NCI-H2171 treated with DMSO at 0.1 percent for 48 hours (cell line): ENCODE data around the gene CAPN3.

Source experiments
- DNase-seq: peaks from one replicate; lab custom pipeline; 2025; lab: John Stamatoyannopoulos, UW

The CAPN3 gene

DNA sequence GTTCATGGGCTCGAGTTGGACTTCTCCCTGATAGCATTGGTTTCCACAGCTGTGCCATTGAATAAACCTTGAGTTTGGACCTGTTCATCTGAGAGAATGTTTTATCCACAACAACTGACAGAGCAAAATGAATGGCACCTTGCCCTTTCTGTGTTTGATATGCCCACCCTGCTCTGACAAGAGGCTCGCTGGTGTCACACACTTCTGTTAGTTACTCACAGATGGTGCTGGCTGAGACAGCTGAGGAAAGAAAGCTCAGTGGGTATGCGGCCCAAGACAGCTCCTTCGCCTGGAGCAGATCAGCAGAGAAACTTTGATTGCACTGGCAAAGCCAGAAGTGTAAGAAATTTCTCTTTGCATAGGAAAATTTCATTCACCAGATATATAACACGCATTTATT lies 2.5 kb upstream of the CAPN3 start:
- no peak for DNase-seq

GRCh38 chr15:42358141-42358540 lies 1.2 kb upstream of the CAPN3 start:
- peak; percentile 51 for DNase-seq

GRCh38 chr15:42359985-42360384 lies 684 bp downstream of the CAPN3 start:
- DNase-seq = no peak

- DNase-seq = no peak
Measured at GRCh38 chr15:42360535-42361112, 1.3 kb downstream of the CAPN3 start.

- no peak for DNase-seq
Measured at GRCh38 chr15:42363487-42363886, 4.2 kb downstream of the CAPN3 start.

DNA sequence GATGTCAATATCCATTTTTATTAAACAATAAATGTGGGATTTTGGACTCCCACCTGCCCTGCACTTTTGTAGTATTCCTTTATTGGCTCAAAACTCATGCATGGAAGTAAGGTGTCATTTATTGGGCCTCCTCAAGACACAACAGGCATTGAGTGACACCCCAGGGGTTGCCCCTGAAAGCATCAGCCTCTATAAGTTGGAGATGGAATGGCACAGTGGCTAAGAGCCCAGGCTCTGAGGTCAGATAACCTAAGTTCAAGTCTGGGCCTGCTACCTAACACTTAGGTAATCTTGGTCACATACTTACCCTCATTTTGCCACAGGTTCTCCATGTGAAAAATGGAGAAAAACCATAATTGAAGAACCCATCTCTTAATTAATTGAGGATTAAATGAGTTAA lies 4.6 kb downstream of the CAPN3 start:
- DNase-seq = no peak

GRCh38 chr15:42364529-42364928 lies 5.2 kb downstream of the CAPN3 start:
- DNase-seq = peak; percentile 39

- no peak for DNase-seq
Measured at GRCh38 chr15:42365921-42366550, 6.7 kb downstream of the CAPN3 start.

GRCh38 chr15:42367041-42367440 lies 7.7 kb downstream of the CAPN3 start:
- no peak for DNase-seq

DNA sequence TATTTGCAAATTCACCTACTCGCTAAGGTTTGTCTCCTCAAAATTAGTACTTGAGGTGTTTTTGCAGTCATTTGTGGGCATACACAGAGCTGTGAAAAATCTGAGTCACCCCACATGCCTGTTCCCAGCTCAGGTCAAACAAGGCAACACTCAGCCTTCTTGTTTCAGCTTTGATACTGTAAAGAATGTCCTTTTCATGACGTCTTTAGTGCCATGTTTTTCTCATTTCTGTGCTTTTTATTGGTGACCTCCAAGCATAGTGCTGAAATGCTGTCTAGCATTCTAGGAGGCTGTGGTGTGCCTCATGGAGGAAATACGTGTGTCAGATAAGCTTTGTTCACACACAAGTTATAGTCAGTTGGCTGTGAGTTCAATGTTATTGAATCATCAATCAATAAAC lies 8.8 kb downstream of the CAPN3 start:
- no peak for DNase-seq

DNA sequence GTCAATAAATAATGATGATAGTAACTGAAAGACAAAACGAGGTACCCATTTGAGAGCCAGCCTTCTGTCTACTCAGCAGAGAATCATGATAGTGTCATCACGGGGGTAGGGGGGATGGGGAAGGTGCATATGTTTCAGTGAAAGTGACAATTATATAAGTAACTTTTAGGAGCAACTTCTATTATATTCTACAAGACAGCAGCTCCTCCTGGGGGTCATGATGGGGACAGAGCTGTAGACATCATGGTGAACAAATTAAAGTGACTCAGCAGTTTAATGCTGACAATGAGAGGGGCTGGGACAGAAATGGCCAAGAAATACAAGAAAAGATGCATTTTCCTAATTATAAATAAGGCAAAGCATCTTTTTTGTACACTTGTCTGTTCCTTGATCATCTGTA lies 11.8 kb downstream of the CAPN3 start:
- DNase-seq = no peak

- DNase-seq = no peak
Measured at GRCh38 chr15:42373274-42373673, 14.0 kb downstream of the CAPN3 start.

DNA sequence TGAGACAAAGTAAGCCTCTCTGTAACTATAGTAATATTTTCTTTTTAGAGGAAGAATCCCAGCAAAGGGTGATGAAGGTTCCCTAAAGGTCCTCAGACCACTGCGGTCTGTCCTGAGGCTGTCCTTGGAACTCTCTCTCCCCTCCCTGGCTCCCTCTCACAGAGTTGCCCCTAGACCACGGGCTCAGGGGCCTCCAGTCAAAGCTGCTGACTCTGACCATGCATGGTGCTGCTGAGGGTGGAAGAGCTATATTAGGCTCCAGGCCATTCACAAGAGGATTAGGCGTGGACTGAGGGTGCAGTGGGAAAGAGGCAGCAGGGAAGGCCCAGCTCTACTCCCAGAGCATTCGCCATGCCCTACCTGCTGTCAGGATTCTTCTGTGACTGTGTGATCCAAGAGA lies 14.6 kb downstream of the CAPN3 start:
- DNase-seq = no peak

- no peak for DNase-seq
Measured at GRCh38 chr15:42374810-42375209, 15.5 kb downstream of the CAPN3 start.

GRCh38 chr15:42375252-42375651 lies 16.0 kb downstream of the CAPN3 start:
- no peak for DNase-seq

GRCh38 chr15:42375941-42376340 lies 16.6 kb downstream of the CAPN3 start:
- DNase-seq = no peak

DNA sequence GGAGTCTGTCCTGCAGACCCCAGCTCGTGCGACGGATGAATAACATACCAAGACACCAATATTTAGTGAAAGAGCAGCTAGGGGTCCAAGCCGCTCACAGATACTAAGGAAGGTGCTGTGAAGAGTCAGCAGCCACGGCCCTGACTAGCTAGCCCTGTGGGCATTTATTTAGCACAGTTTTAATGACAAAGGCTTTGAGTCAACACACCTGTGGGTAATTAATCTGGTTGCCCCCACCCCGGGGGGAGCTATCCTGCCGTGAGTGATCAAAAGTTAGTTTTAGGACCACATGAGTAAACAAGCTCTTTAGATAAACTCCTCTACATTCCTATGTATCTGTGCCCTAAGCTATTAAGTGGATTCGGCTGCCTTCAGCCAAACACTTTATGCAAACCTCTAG lies 18.7 kb downstream of the CAPN3 start:
- DNase-seq = no peak

- DNase-seq = no peak
Measured at GRCh38 chr15:42384597-42384996, 25.3 kb downstream of the CAPN3 start.

DNA sequence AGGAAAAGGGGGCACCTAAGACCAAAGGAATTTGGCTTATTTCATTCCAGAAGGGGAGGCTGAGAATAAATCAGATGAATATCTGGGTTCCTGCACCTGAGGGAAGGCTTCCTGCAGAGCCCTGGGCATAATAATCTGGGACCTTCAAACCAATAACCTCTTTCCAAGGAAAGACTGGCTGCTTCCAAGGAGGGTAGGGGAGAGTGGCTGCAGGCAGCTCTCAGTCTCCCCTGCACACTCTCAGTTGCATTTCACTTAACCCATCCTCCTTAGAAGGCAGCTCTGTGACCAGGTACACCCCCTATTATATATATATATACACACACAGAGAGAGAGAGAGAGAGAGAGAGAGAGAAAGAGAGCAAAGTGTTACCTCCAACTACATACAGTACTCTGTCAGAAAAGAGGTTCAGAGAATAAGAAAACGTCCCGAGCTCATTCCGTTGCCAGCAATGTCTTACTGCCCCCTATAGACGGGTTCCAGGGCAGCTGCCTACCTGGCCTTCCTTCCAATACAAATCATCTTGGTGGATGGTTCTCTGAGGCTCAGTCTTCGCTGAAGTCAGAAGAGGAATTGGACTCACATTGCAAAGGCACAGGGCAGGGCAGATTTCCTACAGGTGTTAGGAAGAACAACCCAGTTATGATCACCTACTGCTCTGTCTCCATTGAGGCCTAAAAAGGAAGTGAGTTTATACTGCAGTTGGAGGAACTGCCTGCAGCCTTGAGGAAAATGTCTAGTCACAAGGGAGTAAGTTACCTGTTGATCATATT lies 26.1 kb downstream of the CAPN3 start:
- no peak for DNase-seq

DNA sequence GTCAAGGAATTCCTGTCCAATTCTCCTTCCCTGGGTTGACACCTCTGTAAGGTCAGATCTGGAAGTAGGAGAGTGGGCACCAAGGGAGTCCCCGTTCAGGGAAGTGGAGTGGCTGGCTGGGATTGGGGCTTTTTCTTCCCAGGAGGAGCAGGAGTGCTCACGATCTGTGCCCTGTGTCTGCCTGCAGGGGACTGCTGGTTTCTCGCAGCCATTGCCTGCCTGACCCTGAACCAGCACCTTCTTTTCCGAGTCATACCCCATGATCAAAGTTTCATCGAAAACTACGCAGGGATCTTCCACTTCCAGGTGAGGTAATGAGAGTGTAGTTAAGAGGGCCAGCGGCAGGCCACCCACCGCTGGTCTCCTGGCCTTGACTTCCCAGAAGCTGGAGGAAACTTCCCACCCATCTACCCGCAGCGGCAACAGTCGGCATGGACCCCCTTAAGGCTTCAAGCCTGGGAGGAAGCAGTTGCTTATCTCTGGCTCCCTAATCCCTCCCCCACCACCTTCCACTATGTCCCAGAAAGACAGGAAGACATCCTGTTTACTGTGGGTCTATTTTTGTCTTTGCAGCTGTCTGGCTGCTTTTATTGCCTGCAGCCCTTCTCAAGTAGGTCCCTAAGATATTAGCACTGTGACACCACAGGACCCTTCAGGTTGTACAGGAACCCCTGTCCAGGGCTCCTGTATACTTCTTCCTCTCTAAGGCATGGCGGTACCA lies 26.8 kb downstream of the CAPN3 start:
- no peak for DNase-seq

DNA sequence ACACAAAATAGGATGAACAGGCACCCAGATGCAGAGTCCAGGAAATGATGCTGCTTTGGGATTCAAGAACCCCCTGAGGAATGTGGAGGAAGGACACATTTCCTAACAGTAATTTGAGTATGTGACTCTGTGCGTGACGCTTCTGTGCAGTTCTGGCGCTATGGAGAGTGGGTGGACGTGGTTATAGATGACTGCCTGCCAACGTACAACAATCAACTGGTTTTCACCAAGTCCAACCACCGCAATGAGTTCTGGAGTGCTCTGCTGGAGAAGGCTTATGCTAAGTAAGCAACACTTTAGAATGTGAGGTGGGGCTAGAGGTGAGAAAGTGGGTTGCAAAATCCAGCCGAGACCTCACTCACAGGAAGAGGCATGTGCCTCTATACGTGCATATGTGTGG lies 28.3 kb downstream of the CAPN3 start:
- DNase-seq = no peak

DNA sequence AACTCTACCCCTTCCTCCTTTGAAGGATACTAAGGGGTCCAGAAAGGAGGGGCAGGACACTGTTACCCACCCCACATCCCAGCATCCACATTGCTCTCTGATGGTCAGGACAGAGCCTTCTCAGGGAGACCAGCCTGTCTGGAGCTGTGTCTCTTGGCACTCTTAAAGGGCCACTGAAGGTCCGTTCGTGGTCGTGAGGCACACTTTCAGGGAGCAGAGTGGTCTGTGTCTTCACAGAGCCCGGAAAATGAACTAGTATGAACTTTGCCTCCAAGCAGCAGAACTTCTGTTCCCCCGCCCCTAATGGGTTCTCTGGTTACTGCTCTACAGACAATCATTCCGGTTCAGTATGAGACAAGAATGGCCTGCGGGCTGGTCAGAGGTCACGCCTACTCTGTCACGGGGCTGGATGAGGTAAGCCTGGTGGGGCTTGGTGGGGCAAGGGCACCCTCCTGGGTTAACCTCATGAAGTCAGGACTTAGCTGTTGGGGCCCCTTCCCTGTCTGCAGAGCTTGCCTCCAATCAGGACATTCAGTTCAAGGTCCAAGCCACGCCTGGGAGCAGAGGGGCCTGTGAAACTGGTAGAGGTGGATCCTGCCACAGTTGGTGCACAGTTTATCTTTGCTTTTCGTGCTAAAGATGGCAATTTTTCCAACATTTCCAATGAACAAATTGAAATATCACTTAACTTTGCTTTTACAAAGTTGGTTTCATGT lies 33.2 kb downstream of the CAPN3 start:
- DNase-seq = no peak
